Neutrophil (primary cell): ENCODE results near the gene CDK5RAP2.
"Not testable (repeated sequence)": the region's sequence is repeated elsewhere in the genome, so short reads cannot be mapped to it uniquely, and the experiment has no call there.

Experiments used
- H3K27ac ChIP-seq: fragments of 200-600 bp; sonication (generic); 2 replicates; pipeline ENCODE4 v1.5.1; 2016; ENCODE audit warnings: mild to moderate bottlenecking, moderate library complexity
- H3K27me3 ChIP-seq: fragments of 200-600 bp; sonication (generic); 2 replicates; pipeline ENCODE4 v1.6.0; 2016; ENCODE audit warnings: mild to moderate bottlenecking
- H3K36me3 ChIP-seq: fragments of 200-600 bp; sonication (generic); 2 replicates; pipeline ENCODE4 v1.5.1; 2017
- H3K4me1 ChIP-seq, 2 experiments: fragments of 200-600 bp in 1 of 2; sonication (generic) in 1 of 2; 1 replicate in 1 of 2; 2 replicates in 1 of 2; pipeline versions ENCODE4 v1.5.1 to v1.6.1; 2013 to 2016; ENCODE audit warnings: low read depth in 1 of 2, low read length in 1 of 2, mild to moderate bottlenecking in 1 of 2, moderate library complexity in 1 of 2; ENCODE audit not compliant: control insufficient read depth in 1 of 2, insufficient read depth in 1 of 2
- H3K4me3 ChIP-seq, 2 experiments: fragments of 200-600 bp in 1 of 2; sonication (generic) in 1 of 2; 1 replicate in 1 of 2; 2 replicates in 1 of 2; pipeline ENCODE4 v1.5.1; 2013 to 2016; ENCODE audit warnings: low read depth in 1 of 2, low read length in 1 of 2, mild to moderate bottlenecking in 1 of 2, moderate library complexity in 1 of 2
- H3K9me3 ChIP-seq: fragments of 200-600 bp; sonication (generic); 2 replicates; pipeline ENCODE4 v1.5.1; 2016
- TF ChIP-seq, protein P1 (sequence below): fragments of 200-600 bp; sonication (generic); IDR thresholded peaks from 2 replicates; pipeline ENCODE4 v1.5.1; 2016; ENCODE audit warnings: antibody characterized with exemption

Gene CDK5RAP2

DNA sequence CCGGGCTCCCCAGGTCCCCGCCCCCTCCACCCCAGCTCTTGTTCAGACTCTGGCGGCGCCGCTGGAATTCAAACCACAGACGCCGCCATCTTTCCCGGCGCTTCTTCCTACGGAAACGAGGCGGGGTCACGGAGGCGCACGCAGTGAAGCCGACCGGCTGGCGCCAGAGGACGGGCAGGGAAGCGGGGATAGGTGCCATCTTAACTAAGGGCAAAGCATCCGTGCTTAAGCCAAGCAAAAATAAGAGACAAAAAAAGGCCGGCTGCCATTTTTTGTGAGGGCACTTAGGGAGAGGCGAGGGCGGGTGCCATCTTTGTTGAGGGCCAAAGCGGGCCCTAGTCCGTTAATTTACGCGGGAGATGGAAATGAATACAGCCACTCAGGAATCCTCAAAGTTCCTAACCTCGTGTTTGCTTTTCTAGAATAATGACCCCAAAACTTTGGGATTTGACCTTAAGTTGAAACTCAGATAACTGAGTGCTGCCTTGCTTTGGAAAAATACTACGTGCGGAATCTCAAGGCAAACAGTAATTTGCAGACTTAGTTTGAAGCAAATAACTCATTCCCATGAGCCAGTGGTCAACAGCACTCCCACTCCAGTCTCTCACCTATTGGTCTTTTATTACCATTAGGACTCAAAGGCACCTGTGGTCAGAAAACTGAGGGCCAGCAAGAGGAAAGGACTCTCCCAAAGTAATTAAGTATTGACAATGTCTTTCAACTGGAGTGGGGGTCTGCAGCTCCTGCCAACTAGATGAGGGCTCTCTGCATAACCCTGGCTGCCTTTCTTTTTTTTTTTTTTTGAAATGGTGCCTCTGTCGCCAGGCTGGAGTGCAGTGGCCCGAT is at the start of gene CDK5RAP2:
CDK5RAP2 (minus strand) TSS at position 117 of the 846 bp plus-strand sequence. CDS start 189 bp downstream, outside the sequence.
- H3K27ac ChIP-seq: peak within 1 kb of the TSS; percentile 59
- H3K27me3 ChIP-seq: no peaks in the 10 kb centered on the region
- no peaks in the 10 kb centered on the region for H3K36me3 ChIP-seq
- H3K4me1 ChIP-seq: peaks cover 15 to 18% of the 10 kb centered on the region in 2 experiments
- peak within 1 kb of the TSS; percentile 82 to 84 for H3K4me3 ChIP-seq
- no peaks in the 10 kb centered on the region for H3K9me3 ChIP-seq
- TF ChIP-seq, protein P1, sequence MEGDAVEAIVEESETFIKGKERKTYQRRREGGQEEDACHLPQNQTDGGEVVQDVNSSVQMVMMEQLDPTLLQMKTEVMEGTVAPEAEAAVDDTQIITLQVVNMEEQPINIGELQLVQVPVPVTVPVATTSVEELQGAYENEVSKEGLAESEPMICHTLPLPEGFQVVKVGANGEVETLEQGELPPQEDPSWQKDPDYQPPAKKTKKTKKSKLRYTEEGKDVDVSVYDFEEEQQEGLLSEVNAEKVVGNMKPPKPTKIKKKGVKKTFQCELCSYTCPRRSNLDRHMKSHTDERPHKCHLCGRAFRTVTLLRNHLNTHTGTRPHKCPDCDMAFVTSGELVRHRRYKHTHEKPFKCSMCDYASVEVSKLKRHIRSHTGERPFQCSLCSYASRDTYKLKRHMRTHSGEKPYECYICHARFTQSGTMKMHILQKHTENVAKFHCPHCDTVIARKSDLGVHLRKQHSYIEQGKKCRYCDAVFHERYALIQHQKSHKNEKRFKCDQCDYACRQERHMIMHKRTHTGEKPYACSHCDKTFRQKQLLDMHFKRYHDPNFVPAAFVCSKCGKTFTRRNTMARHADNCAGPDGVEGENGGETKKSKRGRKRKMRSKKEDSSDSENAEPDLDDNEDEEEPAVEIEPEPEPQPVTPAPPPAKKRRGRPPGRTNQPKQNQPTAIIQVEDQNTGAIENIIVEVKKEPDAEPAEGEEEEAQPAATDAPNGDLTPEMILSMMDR: peak; percentile 35

DNA sequence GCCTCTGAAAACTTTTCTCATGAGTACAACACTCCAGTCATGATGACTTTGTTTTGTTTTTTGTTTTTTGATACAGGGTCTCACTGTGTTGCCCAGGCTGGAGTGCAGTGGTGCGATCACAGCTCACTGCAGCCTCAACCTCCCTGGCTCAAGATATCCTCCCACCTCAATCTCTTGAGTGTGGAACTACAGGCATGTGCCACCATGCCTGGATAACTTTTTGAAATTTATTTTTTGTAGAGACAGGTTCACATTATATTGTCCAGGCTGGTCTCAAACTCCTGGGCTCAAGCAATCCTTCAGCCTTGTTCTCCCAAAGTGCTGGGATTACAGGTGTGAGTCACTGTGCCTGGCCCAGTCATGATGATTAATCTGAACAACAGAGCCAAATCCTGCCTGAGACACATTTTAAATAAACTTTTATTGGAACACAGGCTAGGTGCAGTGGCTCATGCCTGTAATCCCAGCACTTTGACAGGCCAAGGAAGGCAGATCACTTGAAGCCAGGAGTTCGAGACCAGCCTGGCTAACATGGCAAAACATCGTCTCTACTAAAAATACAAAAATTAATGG is 49.0 kb upstream of the CDK5RAP2 start:
- H3K4me1 ChIP-seq: peaks cover 7 to 14% of the 10 kb centered on the region in 2 experiments

DNA sequence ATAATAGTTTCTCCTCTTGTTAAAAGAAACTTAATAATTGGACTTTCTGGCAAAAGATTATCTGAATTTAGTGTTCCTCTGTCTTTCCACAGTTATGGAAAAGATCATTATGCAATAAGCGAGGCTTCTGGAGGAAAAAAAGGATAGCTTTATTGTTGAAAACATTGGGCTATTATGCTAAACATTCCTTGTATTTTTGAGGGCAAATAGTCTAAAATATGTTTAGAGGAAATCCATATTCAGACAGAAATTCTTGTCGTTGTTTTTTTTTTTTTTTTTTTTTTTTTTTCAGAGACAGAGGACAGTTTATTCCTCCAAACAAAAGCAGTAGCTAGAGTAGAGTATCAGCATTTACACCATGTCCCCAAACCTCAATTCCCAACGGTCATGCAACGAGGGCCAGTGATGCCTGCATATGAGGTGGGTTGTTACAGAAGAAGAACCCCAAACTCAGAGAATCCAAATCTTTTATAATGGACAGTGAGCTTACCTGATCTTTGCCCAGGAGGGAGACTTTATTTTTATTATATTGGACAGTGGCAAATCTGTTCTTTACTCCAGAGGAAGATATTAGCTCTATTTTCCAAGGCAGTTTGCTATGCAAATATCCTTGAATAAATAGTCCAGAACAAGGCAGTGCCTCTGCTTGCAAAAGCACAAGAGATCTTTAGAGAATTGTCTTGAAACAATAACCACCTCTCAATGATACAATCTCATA is 48.4 kb upstream of the CDK5RAP2 start:
- peaks cover 7 to 14% of the 10 kb centered on the region in 2 experiments for H3K4me1 ChIP-seq
- peaks cover 48% of the 10 kb centered on the region for H3K36me3 ChIP-seq
- H3K4me3 ChIP-seq: no peak overlapping the region
- H3K27ac ChIP-seq: peak overlapping the region; percentile 43
- TF ChIP-seq, protein P1: no peak
- H3K9me3 ChIP-seq: no peaks in the 10 kb centered on the region
- H3K27me3 ChIP-seq: no peaks in the 10 kb centered on the region

More for the DNA sequence above, 49.0 kb upstream of the CDK5RAP2 start:
- H3K27ac ChIP-seq: peak overlapping the region; percentile 43
- not testable (repeated sequence) for H3K27me3 ChIP-seq, H3K4me3 ChIP-seq, H3K9me3 ChIP-seq
- peaks cover 48% of the 10 kb centered on the region for H3K36me3 ChIP-seq

DNA sequence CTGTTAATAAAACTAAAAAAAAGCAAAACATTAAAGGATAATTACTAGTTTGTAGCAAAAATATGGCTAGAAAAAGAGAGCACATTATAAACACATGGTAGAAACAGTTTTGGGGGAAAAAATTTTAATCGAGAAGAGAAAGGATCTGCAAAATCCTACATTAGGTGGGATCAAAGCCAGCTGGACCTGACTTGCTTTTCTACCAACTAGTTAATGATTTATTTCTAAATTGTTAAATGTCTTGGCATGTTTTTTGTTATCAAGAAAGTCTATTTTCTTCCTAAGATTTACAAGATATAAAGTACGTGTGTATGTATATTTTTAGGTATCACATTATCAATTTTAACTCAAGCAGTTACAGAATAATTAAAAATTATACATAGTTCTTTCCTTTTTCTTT is 47.1 kb upstream of the CDK5RAP2 start:
- H3K4me1 ChIP-seq: peaks cover 7 to 14% of the 10 kb centered on the region in 2 experiments
- H3K9me3 ChIP-seq: no peaks in the 10 kb centered on the region
- no peak overlapping the region for H3K4me3 ChIP-seq
- H3K36me3 ChIP-seq: peaks cover 61% of the 10 kb centered on the region
- peak overlapping the region; percentile 19 for H3K27ac ChIP-seq
- H3K27me3 ChIP-seq: no peaks in the 10 kb centered on the region
- TF ChIP-seq, protein P1: no peak

DNA sequence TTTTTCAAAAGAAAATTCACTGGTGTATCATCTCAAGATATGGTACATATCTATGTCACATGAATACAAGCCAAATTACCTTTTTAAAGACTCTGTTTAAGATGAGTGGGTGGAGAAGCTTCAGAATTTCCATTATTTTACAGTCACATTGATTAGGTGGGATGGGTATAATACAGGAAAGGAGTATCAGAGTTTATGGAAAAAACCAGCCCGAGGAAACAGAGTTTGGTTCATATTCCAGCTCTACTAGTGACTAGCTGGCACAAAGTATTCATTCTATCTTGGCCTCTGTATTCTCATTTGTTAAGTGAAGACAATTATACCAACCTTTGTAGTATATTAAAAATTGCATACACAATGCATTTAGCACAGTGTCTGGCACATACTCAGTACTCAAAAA is 46.5 kb upstream of the CDK5RAP2 start:
- peak overlapping the region; percentile 19 for H3K27ac ChIP-seq
- TF ChIP-seq, protein P1: no peak
- H3K4me1 ChIP-seq: peaks cover 7 to 14% of the 10 kb centered on the region in 2 experiments
- no peak overlapping the region for H3K4me3 ChIP-seq
- H3K9me3 ChIP-seq: no peaks in the 10 kb centered on the region
- no peaks in the 10 kb centered on the region for H3K27me3 ChIP-seq
- peaks cover 62% of the 10 kb centered on the region for H3K36me3 ChIP-seq
